GM19025 (cell line): ENCODE data around the gene MRPL1.

Experiments used
- ATAC-seq: cut with Tn5 transposase; IDR thresholded peaks from one replicate; pipeline ENCODE4 v1.9.1; 2021; ENCODE audit warnings: mild to moderate bottlenecking, low read depth, moderate library complexity; ENCODE audit not compliant: unreplicated experiment

Gene MRPL1

DNA sequence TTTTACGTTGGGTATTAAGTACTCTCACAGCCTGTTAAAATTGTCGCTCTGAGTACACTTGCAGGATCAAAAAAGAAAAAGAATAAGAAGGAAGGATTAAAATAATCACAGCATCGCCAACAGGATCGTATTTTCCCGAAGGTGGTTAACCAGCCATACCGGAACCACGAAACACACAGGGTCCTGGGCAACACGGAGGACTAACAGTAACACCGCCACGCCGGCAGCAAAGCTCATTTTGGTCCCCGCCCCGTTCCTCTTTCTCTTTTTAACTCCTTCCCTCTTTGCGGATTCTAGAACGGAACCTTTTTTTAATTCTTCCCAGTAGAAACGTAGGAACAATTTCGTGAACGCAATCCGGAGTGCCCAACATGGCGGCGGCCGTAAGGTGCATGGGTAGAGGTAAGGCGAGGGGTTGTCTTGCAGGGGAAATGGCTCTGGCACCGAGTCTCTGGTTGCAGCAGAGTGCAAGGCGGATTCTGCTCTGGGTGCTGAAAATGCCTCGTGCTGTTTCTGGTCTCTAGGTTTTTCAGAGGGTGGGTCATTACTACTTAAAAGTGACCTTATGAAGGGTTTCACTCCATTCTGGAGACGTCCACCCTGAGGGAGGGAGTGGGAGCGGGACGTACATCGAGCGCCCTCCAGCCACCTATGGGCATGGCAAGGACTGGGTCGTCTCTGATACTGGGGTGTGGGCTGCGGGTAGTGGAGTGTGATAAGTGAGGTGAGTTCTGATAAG lies at the start of gene MRPL1:
Gene MRPL1 (plus strand): TSS at position 353 of the 739 bp plus-strand sequence. CDS start 19 bp downstream, at position 372.
- ATAC-seq = peak; percentile 83

DNA sequence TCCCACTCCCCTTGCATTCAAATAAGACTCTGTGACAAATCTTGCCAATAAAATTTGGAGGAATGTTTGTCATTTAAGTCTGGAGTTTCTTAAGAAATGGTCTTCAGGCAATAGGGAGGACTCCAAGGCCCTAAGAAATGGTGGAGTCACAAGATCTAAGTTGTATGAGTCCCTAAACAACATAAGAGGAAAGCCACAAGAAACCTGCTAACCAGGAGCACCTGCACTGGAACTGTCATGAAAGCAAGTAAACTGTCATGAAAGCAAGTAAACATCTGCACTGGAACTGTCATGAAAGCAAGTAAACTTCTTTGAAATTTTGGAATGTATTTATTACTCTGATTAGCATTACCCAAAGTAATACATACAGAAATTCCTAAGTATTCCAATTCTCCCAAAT lies 47.0 kb upstream of the MRPL1 start:
- no peak for ATAC-seq

DNA sequence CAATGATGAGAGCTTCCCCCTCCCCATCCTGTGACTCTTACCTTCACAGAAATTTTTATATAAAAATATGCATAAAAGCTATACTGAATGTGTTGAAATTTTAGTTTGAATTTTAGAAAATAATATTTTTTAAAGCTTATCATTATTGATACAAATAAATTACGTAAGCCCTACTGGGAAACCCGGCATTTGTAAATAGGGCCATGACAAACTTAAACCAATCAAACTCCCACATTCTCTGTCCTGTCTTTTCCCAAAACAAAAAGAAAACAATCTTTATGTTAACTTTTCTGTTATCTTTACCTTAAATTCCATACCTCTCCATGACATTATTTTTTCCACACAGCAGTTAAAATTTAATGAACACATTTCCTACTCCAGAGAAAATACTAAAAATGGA lies 46.1 kb upstream of the MRPL1 start:
- no peak for ATAC-seq

DNA sequence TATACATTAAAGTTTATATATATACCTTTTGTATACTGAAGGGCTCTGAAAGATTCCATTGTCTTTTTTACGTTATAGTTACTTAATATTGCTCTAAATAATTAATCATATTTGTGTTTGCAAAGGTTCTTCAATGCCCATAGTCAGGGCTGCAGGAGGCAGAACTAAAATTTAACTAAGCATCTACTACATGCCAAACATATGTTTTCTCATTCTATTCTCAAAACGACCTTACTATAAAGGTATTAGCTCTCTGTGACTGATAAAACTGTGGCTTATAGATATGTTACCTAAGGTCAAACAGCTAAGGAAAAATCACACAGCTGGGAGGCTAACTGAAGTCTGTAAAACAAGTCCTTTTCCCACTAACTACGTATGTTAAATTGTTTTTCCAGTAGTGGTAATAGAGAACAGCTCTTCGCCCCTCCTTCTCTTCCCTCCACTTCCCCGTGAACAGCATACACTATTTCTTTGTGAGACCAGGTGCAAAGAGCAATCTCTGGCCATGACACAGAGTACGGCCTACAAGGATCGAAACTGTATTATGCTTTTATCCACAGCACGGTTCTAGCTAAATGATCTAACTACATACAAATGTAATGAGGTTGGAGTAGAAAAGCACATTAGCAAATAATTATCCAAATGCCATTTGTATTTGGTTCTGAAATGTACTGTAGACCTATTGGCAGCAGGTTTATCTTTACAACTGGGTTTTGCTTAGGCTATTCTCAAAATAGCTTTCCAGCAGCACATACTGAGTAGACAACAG lies 45.1 kb upstream of the MRPL1 start:
- no peak for ATAC-seq

DNA sequence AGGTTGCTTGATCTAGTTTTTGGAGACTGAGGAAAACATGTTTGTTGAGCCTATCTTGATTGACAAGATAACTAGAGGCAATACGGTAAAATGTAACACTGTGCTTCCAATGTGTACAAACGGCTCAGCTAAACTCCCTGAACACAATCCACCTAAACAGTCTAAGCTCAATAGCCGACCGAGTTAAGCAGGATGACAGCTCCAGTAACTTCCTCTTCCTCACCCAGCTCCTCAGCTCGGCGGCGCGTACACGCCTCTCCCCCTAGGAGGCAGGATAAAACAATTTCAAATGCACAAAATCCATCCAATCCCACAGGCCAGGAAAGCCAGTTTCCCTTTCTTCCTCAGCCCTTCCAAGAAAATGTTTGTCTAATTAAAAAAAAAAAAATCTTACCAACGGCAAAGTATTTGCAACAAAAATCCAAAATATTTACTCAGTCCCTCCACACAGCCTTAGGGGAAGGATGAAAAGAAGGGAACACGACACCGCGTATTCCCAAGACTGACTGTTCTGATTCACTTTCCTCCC lies 44.5 kb upstream of the MRPL1 start:
- ATAC-seq = no peak

DNA sequence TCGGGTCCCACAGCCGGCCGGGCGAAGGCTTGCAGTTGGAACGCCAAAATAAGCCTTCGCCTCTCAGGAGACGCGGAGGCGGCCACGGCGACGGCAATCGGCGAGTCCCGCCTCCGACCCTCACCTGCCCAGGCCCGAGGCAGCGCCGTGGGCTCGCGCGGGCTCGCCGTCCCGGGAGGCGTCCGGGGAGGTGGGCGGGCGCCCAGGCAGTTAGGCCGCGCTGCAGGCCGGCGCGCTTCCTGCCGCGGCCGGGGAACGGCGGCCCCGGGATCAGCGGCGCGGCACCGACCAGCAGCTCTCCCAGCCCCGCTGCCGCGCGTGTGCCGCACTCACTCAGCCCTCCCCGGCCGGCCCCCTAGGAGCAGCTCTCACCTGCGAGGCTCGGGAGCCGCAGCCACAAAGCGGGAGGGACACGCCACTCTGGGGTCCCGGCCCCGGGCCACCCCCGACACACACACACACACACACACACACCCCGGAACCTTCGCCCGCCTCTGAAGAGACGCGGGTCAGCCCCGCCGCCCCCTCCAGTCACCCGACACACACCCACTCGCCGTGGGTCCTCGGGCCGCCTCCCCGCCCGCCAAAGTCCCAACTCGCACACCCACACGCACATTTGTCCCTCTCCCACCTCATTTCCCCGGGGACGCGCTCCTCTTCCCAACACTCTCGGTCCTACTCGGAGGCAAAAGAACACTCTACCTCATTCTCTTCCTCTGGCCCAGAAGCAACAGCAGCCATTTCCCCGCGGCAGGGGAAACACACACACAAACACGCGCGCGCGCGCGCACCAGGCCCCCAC lies 43.8 kb upstream of the MRPL1 start, which contains the start of gene CNOT6L:
Gene CNOT6L (minus strand): TSS at position 767 of the 802 bp plus-strand sequence. CDS start 60 bp downstream, at position 707.
- ATAC-seq = peak; percentile 25

DNA sequence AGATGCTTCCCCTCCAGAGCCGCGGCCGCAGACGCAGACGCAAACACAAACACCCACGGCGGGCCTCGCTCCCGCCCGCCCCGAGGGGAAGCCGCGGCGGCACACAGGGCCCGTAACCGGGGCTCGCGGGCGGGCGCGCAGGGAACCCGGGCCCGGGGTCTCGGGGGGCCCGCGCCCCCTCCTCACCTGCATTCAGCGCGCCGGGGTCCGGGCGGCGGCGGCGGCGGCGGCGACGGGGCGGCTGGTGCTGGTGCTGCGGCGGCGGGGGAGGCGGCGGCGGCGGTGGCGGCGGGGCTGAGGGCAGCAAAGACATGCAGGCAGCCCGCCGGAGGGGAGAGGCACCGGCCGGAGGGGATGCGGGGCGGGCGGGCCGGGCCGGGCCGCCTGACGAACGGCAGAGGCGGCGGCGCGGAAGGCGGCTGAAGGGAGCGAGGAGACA lies 43.2 kb upstream of the MRPL1 start:
- peak; percentile 11 for ATAC-seq

DNA sequence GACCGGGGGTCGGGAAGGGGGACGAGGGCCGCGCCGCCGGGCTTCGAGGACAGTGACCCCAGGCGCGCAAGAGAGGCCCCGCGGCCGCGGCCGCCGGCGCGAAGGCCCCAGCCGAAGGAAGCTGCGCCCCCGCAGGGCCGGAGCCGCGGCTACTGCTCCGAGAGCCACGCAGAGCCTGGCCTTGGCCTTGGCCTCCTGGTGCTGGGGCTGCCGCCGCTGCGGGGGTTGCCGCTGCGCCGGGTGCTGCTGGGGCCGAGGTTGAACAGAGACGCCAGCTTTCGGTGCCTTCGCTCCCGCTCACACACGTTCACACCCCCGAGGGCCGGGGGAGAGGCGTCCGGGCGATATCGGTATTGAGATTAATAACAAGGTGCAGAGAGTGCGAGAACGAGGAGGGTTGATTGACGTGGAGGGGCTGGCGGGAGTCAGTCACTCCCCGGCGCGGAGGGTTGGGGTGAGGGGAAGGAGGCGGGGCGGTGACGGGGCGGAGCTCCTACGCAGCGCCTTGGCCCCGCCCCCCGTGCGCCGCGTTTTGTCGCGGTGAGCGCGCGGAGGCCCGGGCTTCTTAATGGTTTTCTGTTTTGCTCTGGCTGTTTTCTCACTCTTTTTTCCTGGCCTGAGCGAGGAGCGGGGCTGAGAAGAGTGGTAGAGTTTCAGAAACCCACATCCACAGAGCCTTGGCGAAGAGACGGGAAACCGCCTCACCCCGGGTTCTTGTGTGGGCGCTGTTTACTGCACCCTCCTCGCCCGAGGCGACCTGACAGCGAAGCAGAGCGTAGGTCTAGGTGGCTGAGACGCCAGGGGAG lies 42.6 kb upstream of the MRPL1 start:
- peak; percentile 75 for ATAC-seq

DNA sequence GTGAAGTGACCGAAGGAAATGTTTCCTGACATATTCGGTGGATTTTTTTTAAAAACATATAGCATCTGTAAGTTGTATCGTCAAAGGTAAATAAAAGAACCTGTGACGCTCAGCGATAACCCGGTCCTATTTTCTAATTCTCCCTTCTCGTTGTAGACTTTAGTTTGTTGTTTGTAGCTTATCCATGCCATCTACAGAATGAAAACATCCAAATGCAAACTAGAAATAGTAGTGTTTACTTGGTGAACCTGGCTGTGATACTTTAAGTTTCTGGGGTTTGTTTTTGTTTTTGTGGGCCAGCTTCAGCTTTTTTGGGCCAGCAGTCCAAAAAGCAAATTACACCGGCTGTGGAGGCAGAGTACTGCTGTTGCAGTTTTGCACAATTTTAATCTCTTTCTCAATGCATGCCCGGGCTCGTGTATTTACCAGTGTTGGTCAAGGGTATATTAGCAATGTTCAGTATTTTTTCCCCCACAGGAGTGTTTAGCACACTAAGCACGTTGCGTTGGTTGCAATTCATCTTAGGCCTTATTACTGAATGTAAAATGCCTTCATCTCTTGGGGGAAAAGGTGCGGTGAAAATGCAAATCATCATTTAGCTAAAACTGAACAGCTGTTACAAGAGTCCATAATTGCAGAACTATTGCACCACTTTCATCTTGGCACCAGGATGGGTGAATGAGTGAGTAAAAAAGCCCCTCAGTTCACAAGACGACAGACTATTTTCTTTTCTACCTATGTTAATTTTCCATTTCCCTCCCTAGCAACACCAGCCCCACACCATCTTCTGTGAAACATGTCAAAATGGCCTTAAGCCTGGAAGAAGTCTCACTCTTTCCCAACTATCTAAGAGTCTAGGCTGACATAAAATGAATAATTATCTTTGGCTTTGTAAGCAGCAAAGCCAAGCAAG lies 41.7 kb upstream of the MRPL1 start:
- ATAC-seq = no peak

DNA sequence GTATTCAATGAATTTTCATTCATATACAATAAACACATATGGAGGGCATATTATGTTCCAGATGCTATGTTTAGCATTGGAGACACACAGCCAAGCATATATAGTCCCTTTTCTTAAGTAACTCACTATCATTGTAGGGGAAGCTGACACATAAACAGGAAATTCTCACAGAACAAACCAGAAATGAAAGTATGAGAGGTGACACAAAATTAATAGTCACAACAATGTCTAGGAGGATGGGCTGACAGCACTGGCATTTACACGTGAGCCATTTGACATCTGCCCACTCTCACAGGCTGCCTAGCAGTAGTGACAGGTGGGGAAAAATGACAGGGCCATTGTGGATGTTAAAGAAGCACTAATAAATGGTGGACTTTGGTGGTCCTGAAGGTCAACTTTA lies 40.9 kb upstream of the MRPL1 start:
- no peak for ATAC-seq

DNA sequence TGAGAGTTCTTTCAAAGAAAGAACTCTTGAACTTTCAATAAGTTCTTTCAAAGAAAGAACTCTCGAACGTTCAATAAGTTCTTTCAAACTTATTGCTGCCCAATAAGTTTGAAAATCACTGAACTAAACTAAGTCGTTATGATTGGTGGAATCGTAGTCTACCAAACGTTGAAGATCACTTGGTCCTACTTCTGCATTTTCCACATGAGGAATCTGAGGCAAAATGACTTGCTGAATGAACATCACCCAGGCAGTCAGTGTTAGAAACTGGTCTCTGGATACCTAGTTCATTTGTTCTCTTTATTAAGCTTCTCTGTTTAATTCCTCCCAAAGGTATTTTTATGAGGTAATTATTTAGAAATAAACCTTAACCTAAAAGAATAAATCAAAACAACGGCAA lies 36.4 kb upstream of the MRPL1 start:
- ATAC-seq = no peak

DNA sequence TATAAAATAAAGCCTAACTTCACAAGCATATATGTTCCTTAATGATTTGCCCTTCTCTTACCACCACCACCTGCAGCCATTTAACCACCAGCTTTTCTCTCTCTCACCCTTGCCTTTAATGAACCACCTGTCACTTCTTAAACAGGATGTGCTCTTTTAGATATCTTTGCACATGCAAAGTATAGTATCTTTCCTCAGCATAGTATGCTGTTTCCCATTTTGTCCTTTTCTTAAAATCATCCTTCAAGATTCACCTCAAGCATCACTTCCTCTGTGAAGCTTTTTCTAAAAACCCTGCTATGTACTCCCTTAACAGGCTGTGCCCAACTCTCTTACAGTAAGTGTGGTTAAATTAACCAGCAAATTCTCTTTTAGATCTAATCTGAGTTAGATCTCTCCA lies 35.3 kb upstream of the MRPL1 start:
- no peak for ATAC-seq

DNA sequence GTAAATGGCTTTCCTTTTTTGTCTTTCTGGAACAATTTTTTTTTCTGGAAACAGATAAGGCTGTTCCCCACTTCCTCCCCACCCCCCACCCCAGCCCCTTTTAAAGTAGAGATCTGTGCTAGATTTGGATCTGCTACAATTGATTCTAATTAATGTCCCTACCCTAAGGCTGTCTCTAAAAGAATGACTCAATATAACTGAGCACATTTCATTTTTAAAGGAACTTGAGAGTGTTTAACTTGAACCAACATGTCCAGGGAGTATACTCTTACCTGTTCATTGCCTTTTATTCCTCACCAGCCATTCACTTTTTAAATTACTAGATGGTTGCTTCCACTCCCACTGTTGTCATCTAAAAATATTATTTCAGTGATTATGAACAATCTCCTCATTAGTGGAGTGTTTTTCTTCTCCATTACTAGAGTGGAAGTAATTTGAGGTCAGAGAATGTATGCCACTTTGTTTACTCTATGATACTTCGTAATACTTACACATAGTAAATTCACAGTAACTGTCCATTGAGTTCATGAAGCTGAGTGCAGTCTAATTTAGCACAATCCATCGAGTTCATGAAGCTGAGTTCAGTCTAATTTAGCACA lies 29.4 kb upstream of the MRPL1 start:
- no peak for ATAC-seq

DNA sequence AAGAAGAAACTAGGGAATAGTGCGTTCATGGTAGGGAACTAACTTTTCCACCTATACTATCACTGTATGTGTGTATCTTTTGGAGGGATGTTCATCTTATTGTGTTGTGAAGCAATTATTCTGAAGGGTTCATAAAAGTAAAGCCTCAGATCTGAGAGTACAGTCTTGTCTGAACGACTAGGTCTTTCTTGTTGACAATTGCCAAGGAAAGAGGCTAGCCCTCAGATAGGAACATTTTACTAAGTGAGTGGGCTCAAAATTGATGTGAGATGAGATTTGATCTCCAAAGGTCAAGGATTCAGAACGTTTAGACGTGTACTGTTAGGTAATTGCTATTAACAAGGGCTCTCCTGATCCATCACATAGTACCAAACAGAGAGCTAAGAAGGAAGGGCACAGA lies 28.2 kb upstream of the MRPL1 start:
- no peak for ATAC-seq

DNA sequence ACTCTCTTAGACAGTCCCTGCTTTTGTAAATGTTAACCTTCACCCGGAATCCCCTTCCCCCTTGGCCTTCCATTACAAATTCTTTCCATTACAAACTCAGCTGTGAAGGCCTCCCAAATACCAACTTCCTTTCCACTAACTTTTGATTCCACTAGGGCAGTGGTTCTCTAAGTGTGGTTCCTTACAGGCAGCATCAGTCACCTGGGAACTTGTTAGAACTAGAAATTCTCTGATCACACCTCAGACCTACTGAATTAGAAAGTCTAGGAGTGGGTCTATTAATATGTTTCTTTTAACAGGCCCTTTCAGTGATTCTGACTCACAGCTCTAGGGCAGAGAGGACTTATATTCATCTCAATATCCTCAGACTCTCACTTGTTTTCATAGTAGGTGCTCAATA lies 19.0 kb upstream of the MRPL1 start:
- ATAC-seq = no peak

DNA sequence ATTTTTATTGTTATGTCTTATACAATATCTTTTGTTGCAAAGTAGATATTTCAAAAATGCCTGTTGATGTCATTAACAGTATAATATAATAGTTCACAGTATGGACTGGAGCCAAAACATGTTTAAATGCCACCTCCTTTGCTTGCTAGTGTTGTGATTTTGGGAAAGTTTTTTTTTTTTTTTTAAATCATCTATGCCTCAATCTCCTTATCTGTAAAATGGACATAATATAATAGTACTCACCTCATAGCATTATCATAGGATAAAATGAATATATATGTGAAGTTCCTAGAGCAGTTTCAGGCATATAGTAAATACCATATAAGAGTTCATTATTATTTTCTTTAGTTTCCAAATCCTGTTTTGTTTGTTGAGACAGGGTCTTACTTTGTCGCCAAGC lies 18.3 kb upstream of the MRPL1 start:
- ATAC-seq = no peak

DNA sequence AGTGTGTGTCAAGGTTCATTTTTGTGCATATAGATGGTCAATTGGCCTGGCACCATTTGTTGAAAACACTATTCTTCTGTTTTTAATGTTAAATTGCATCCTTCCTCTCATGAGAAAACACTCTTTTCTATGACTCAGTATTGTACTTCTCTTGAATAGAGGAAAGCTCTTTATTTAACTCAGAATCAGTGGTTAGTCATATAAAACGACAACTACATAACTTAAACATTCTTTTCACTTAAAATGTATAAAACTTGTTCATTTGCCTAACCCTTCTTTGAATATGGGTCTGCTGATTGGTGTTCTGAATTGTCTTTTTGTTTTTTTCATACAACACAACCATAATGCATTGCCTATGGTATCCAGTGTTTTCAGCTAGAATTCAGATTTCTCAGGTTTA lies 17.2 kb upstream of the MRPL1 start:
- ATAC-seq = no peak

DNA sequence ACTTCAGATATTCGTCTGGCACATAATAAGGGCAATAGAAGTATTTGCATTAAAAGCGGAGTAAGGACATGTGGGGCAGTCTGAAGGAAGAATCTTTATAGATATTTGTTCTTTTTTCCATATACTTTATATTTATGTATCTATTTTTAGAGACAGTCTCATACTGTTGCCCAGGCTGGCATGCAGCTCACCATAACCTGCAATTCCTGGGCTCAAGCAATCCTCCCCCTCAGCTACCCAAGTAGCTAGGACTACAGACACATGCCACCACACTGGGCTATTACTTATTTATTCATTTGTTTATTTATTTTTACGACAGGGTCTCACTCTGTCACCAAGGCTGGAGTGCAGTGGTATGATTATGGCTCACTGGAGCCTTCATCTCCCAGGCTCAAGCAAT lies 16.7 kb upstream of the MRPL1 start:
- no peak for ATAC-seq

DNA sequence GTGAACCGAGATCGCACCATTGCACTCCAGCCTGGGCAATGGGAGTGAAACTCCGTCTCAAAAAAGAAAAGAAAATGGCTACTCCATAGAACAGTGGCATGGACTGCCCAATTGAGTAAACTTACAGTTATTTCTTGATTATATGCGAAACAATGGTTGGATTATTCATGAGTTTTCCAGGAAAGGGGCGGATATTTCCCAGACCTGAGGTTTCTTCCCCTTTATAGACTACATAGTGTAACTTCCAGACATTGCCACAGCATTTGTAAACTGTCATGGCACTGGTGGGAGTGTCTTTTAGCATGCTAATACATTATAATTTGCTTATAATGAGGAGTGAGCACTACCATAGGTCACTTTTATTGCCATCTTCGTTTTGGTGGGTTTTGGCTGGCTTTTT lies 14.1 kb upstream of the MRPL1 start:
- ATAC-seq = no peak
